ENCODE data around the gene PLSCR1.
"Not testable (repeated sequence)": the region's sequence is repeated elsewhere in the genome, so short reads cannot be mapped to it uniquely, and the experiment has no call there.

Gene PLSCR1

GRCh38 chr3:146513386-146514051 lies 30.9 kb downstream of the PLSCR1 start:
- DNase-seq (ENCODE audit: low read depth in 2 of 2): no peak

- no peak for DNase-seq (ENCODE audit: low read depth in 2 of 2)
Observed at GRCh38 chr3:146511402-146512134, 32.8 kb downstream of the PLSCR1 start.

- no peak for DNase-seq (ENCODE audit: low read depth in 2 of 2)
Observed at GRCh38 chr3:146507331-146508120, 36.9 kb downstream of the PLSCR1 start.

GRCh38 chr3:146505516-146505915 lies 38.9 kb downstream of the PLSCR1 start:
- no peak for DNase-seq (ENCODE audit: low read depth in 2 of 2)

- no peak for DNase-seq (ENCODE audit: low read depth in 2 of 2)
Observed at GRCh38 chr3:146504498-146505197, 39.8 kb downstream of the PLSCR1 start.

- DNase-seq (ENCODE audit: low read depth in 2 of 2): no peak
Observed at GRCh38 chr3:146503461-146504202, 40.8 kb downstream of the PLSCR1 start.

- no peak for DNase-seq (ENCODE audit: low read depth in 2 of 2)
Observed at GRCh38 chr3:146502887-146503460, 41.4 kb downstream of the PLSCR1 start.

- no peak for DNase-seq (ENCODE audit: low read depth in 2 of 2)
Observed at GRCh38 chr3:146501752-146502151, 42.7 kb downstream of the PLSCR1 start.

- DNase-seq (ENCODE audit: low read depth in 2 of 2): no peak
Observed at GRCh38 chr3:146499701-146500100, 44.7 kb downstream of the PLSCR1 start.

- no peak for DNase-seq (ENCODE audit: low read depth in 2 of 2)
Observed at GRCh38 chr3:146498002-146498736, 46.2 kb downstream of the PLSCR1 start.

GRCh38 chr3:146497145-146497843 lies 47.1 kb downstream of the PLSCR1 start:
- DNase-seq (ENCODE audit: low read depth in 2 of 2): not testable (repeated sequence)

GRCh38 chr3:146496726-146497125 lies 47.7 kb downstream of the PLSCR1 start:
- no peak for DNase-seq (ENCODE audit: low read depth in 2 of 2)

- no peak for DNase-seq (ENCODE audit: low read depth in 2 of 2)
Observed at GRCh38 chr3:146496251-146496650, 48.2 kb downstream of the PLSCR1 start.

GRCh38 chr3:146493761-146494160 lies 50.6 kb downstream of the PLSCR1 start:
- no peak for DNase-seq (ENCODE audit: low read depth in 2 of 2)

- DNase-seq (ENCODE audit: low read depth in 2 of 2): no peak
Observed at GRCh38 chr3:146493221-146493620, 51.2 kb downstream of the PLSCR1 start.

GRCh38 chr3:146491303-146491702 lies 53.1 kb downstream of the PLSCR1 start:
- no peak for DNase-seq (ENCODE audit: low read depth in 2 of 2)

- no peak for DNase-seq (ENCODE audit: low read depth in 2 of 2)
Observed at GRCh38 chr3:146485297-146485696, 59.1 kb downstream of the PLSCR1 start.

- no peak for DNase-seq (ENCODE audit: low read depth in 2 of 2)
Observed at GRCh38 chr3:146476094-146476740, 68.2 kb downstream of the PLSCR1 start.

GRCh38 chr3:146474976-146475375 lies 69.4 kb downstream of the PLSCR1 start:
- not testable (repeated sequence) for DNase-seq (ENCODE audit: low read depth in 2 of 2)
